Nephron (organoid): Measurements from ENCODE around the gene TMEM51.

Experiments
- H3K27ac Mint-ChIP-seq, 3 experiments: 2 replicates each; pipeline ENCODE4 v1.8.0; 2020; ENCODE audit warnings: mixed read lengths in 3 of 3, mild to moderate bottlenecking in 2 of 3, moderate library complexity in 1 of 3
- H3K27me3 Mint-ChIP-seq: 2 replicates; pipeline ENCODE4 v1.8.0; 2021; ENCODE audit warnings: low read depth, mild to moderate bottlenecking, moderate library complexity, mixed read lengths
- H3K36me3 Mint-ChIP-seq: 2 replicates; pipeline ENCODE4 v1.8.0; 2020; ENCODE audit warnings: low read depth, mixed read lengths
- H3K4me1 Mint-ChIP-seq: 2 replicates; pipeline ENCODE4 v1.8.0; 2020; ENCODE audit warnings: mixed read lengths
- H3K4me3 Mint-ChIP-seq, 3 experiments: 2 replicates each; pipeline ENCODE4 v1.8.0; 2020; ENCODE audit warnings: mild to moderate bottlenecking in 3 of 3, mixed read lengths in 3 of 3, moderate library complexity in 2 of 3
- H3K9me3 Mint-ChIP-seq: 2 replicates; pipeline ENCODE4 v1.8.0; 2020; ENCODE audit warnings: mixed read lengths
- TF ChIP-seq, protein P1 (sequence below), 3 experiments: fragments of 200-600 bp; sonication (generic); IDR thresholded peaks; one replicate each; pipeline ENCODE4 v1.5.0; 2021; ENCODE audit warnings: antibody characterized with exemption in 3 of 3; ENCODE audit not compliant: unreplicated experiment in 3 of 3

Gene TMEM51

GRCh38 chr1:15122331-15122730 is 31.2 kb upstream of the TMEM51 start:
- Mint-ChIP-seq H3K27me3 (peaks cover 15% of the 10 kb centered on the region), H3K4me1 (no peaks in the 10 kb centered on the region), H3K9me3 (no peaks in the 10 kb centered on the region), H3K4me3 (no peak overlapping the region), H3K36me3 (no peaks in the 10 kb centered on the region), H3K27ac (no peak overlapping the region)
- TF ChIP-seq, protein P1, sequence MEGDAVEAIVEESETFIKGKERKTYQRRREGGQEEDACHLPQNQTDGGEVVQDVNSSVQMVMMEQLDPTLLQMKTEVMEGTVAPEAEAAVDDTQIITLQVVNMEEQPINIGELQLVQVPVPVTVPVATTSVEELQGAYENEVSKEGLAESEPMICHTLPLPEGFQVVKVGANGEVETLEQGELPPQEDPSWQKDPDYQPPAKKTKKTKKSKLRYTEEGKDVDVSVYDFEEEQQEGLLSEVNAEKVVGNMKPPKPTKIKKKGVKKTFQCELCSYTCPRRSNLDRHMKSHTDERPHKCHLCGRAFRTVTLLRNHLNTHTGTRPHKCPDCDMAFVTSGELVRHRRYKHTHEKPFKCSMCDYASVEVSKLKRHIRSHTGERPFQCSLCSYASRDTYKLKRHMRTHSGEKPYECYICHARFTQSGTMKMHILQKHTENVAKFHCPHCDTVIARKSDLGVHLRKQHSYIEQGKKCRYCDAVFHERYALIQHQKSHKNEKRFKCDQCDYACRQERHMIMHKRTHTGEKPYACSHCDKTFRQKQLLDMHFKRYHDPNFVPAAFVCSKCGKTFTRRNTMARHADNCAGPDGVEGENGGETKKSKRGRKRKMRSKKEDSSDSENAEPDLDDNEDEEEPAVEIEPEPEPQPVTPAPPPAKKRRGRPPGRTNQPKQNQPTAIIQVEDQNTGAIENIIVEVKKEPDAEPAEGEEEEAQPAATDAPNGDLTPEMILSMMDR (IDR thresholded peaks at IDR 0.05; ENCODE audit: unreplicated experiment in 3 of 3), result no peak

DNA sequence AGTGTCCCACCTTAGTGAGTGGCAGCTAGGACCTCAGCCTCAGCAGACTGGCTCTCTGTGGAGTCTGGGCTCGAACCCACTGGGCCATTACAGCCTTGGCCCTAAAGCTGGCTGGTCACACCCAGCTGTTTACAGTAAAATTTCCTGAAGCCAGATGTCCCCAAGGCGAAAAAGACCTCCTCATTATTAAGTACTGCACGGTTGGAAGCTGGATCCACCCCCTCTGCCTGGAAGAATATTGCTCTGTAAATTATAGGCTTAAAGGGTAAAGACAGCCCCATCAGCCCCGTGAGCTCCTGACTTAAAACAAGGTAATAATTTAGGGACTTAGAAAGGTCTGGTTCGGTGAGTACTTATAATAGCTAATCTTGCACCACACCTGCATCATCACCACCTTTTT is 30.3 kb upstream of the TMEM51 start:
- Mint-ChIP-seq H3K27me3 (peaks cover 15% of the 10 kb centered on the region), H3K27ac (no peak overlapping the region), H3K36me3 (no peaks in the 10 kb centered on the region), H3K4me3 (no peak overlapping the region), H3K4me1 (no peaks in the 10 kb centered on the region), H3K9me3 (no peaks in the 10 kb centered on the region)
- TF ChIP-seq, protein P1 (IDR thresholded peaks at IDR 0.05; ENCODE audit: unreplicated experiment in 3 of 3), result no peak

DNA sequence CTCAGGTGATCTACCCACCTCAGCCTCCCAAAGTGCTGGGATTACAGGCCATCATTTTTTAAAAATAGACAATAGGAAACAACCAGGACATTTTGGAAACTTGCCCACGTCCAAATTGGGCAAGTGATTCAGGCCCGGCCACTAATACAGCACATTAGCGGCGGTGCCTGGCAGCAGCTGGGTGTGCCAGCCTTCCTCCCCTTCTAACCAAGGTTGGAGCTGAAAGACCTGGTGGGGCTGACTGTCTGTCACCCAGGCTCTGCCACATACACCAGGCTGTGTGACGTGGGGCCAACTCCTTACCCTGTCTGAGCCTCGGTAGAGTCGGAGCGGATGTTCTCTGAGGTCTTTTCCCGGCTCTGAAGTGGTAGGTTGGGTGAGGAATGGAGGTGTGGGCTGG is 29.6 kb upstream of the TMEM51 start:
- Mint-ChIP-seq H3K4me1 (no peaks in the 10 kb centered on the region), H3K4me3 (no peak overlapping the region), H3K27me3 (peaks cover 17% of the 10 kb centered on the region), H3K27ac (no peak overlapping the region), H3K9me3 (peaks cover 5% of the 10 kb centered on the region), H3K36me3 (no peaks in the 10 kb centered on the region)
- TF ChIP-seq, protein P1 (IDR thresholded peaks at IDR 0.05; ENCODE audit: unreplicated experiment in 3 of 3), result no peak

GRCh38 chr1:15124362-15125100 is 29.0 kb upstream of the TMEM51 start:
- Mint-ChIP-seq H3K4me1 (no peaks in the 10 kb centered on the region), H3K27ac (no peak overlapping the region), H3K4me3 (no peak overlapping the region), H3K9me3 (peaks cover 8% of the 10 kb centered on the region), H3K27me3 (peaks cover 12% of the 10 kb centered on the region), H3K36me3 (no peaks in the 10 kb centered on the region)
- TF ChIP-seq, protein P1 (IDR thresholded peaks at IDR 0.05; ENCODE audit: unreplicated experiment in 3 of 3), result no peak

DNA sequence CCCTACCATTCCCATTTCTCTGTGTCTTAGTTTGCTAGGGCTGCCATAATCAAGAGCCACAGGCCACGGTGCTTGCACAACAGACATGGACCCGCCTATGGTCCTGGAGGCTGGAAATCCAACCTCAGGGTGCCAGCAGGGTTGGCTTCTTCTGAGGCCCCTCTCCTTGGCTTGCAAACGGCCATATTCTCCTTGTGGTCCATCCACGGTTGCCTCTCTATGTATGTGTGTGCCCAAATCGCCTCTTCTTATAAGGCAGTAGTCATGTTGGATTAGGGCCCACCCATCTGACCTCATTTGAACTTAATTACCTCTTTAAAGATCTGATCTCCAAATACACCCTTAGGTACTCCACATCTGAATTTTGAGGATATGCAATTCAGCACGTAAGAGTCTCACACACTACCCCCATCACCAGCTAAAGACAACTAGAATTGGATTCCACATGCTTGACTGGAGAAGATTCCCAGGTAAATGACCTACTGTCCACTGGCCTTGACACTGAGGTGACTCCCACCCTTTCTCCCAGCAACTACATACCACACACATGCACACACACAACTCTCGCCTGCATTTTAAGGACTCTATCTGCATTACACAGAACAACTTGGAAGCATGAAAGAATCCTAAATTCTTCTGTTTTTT is 28.3 kb upstream of the TMEM51 start:
- Mint-ChIP-seq H3K36me3 (no peaks in the 10 kb centered on the region), H3K9me3 (peaks cover 8% of the 10 kb centered on the region), H3K4me1 (no peaks in the 10 kb centered on the region), H3K4me3 (no peak overlapping the region), H3K27ac (peak overlapping the region in 1 of 3 experiments; percentile 4), H3K27me3 (peaks cover 11% of the 10 kb centered on the region)
- TF ChIP-seq, protein P1 (IDR thresholded peaks at IDR 0.05; ENCODE audit: unreplicated experiment in 3 of 3), result no peak

GRCh38 chr1:15128077-15128476 is 25.5 kb upstream of the TMEM51 start:
- no peak overlapping the region for H3K27ac Mint-ChIP-seq
- H3K4me3 Mint-ChIP-seq, result no peak overlapping the region
- TF ChIP-seq, protein P1 (IDR thresholded peaks at IDR 0.05; ENCODE audit: unreplicated experiment in 3 of 3), result no peak
- no peaks in the 10 kb centered on the region for H3K36me3 Mint-ChIP-seq
- H3K27me3 Mint-ChIP-seq, result peaks cover 11% of the 10 kb centered on the region
- peaks cover 15% of the 10 kb centered on the region for H3K9me3 Mint-ChIP-seq
- no peaks in the 10 kb centered on the region for H3K4me1 Mint-ChIP-seq
